NCI-H1417 treated with DMSO at 0.1 percent for 48 hours (cell line): ENCODE data around the gene LYPD6.
"Not testable (repeated sequence)": the region's sequence is repeated elsewhere in the genome, so short reads cannot be mapped to it uniquely, and the experiment has no call there.

Experiments
- DNase-seq: peaks from one replicate; lab custom pipeline; 2025; lab: John Stamatoyannopoulos, UW

Gene LYPD6

DNA sequence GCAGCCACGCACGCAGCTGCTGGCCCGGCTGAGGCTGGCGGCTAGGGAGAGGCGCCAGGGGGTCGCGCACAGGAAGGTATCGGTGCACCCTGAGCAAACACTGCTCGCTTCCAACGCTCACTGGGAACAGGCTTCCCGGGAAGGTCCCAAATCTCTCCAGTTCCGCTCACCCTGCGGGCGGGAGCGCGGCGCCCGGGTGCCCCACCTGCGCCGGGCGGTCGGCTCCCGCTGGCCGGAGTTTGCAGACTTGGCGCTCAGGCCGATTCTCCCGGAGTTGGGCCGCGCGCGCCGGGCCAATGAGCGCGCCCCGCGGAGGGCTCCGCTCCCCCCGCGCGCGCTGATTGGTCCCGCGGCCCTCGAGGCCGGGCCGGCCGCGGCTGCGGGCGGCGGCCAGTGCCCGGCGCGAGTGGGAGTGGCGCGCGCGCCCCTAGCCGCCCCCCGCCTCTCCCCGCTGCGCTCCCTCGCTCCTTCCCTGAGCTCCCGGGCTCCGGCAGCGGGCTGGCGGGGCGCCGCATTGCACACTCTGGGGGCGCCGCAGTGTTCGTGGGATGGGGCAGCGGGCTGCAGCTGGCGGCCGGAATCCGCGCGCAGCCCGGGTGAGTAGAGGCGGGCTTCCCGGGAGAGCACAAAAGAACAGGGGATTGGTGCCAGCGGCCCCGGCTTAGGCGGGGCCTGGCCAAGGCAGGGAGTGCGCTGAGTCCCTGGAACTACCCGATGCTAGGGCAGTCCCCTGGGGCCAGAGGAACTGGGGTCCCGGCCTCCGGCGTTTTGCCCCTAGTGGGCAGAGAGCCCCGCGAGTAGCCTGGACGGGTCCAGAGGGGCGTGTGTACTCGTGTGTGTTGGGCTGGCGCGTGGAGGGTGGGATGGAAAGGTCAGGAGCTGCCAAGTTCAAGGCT is at the start of gene LYPD6:
Gene LYPD6 (plus strand): TSS at position 461 of the 896 bp plus-strand sequence. CDS start 107,122 bp downstream, outside the sequence.
- DNase-seq = no peak

- no peak for DNase-seq
Observed at GRCh38 chr2:149281441-149281840, 48.9 kb upstream of the LYPD6 start.

DNA sequence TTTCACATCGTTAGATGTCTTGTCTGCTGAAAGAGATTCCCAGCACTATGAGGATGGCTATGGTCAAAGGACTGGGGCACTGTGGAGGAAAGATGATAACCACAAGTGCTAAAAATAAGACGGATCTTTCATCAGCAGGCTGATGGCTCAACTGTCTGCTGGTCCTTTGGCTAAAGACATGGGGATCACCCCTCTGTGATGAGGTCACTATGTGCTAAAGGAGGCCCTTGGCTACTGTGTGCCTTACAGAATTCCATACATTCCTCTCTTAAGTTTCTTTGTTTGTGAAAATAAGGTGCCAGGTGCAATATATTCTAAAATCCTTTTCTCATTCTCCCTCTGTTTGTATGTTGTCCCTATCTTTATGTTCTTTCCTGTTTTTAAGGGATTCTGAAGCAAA is 39.7 kb upstream of the LYPD6 start:
- no peak for DNase-seq

DNA sequence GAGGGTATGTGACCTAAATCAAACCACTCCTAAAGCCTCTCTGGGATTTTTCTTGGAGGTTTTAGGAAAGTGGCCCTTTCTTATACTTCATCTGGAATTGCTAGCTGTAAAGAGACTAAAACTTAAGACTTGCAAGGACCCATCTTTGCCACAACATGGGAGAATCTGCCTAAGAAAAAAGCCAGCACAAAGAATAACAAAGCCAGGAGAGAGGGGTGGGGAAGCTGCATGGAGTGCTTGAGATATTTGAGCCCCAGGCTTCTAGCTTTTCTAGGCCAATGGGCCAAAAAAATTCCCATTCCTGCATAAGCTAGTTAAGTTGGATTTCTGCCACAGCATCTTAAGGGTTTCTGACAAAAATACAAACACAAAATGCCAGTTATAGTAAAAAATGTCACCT is 38.5 kb upstream of the LYPD6 start:
- DNase-seq = no peak

- no peak for DNase-seq
Observed at GRCh38 chr2:149296031-149296430, 34.4 kb upstream of the LYPD6 start.

DNA sequence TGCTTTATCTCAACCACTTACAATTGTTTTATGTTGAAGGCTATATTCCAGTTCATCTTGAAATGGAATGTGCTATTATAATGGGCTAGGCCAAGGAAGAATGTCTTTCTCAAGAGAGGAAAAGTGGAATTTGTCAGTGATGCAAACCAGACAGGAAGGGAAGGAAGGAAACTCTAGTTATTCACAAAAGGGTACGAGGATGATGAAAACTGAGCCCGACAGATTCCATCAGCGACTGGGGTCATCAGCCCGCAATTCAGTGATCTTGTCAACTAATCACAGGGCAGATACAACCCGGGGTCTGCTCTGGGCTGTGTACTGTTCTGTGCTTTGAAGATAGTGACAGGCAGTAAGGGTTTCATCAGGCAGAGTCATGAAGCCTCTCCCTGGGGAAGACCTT is 23.4 kb upstream of the LYPD6 start:
- DNase-seq = no peak

DNA sequence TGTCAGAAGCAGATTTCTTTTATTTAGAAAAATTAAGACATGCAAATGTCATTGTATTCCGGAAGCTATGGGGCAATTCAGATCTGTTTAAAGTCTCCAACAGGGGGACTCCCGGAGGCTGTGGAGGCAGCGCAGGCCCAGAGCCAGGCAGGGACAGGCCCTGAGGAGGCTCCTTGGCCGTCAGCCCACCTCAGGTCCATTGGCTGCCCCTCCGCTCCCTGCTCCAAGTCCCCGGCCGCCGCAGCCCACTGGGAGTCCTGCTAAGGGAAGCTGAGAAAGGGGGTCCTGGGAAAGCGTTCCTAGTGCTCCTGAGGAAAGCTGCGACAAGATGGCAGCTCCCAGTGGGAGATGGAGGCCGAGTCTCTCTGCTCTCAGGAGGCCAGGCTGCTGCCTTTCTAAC is 20.0 kb upstream of the LYPD6 start:
- no peak for DNase-seq

GRCh38 chr2:149312039-149312438 is 18.3 kb upstream of the LYPD6 start:
- no peak for DNase-seq

GRCh38 chr2:149313512-149313972 is 16.8 kb upstream of the LYPD6 start:
- peak; percentile 76 for DNase-seq

- DNase-seq = no peak
Observed at GRCh38 chr2:149314687-149315086, 15.7 kb upstream of the LYPD6 start.

DNA sequence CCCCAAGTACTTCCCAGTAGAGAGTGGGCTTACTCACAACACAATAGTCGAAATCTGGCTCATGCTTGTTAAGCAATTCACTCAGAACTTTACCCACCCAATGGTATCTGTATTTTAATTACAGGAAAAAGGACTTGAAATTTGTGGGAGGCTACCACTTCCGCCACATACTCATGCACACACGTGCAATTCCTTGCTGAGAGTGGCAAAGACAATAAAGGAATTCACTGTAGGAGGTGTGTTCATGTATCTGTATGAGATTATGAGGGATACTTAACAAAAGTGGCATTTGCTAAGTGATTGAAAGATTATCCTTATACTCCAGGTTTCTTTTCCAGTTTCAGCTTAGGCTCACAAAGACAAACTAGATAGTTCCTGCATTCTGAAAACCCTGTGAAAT is 14.9 kb upstream of the LYPD6 start:
- DNase-seq = no peak

GRCh38 chr2:149318566-149318965 is 11.8 kb upstream of the LYPD6 start:
- not testable (repeated sequence) for DNase-seq

DNA sequence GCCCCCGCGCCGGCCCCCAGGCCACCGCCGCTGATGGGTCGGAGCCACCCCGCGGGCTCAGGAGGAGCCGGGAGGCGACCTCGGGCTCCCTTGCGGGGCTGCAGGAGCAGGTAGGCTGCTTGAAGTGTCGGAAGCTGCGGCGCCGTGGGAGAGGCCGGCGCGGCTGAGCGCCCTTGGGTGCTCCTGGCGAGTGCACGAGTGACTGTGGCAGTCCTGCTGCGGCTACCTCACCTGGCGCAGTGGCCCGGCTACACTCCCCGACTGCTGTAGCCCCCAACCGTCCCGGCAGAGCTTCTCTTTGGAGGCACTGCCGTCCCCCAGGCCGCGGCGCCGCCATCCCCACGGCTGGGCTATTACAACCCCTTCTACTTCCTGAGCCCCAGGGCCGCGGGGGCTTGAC is 10.0 kb upstream of the LYPD6 start:
- DNase-seq = no peak

DNA sequence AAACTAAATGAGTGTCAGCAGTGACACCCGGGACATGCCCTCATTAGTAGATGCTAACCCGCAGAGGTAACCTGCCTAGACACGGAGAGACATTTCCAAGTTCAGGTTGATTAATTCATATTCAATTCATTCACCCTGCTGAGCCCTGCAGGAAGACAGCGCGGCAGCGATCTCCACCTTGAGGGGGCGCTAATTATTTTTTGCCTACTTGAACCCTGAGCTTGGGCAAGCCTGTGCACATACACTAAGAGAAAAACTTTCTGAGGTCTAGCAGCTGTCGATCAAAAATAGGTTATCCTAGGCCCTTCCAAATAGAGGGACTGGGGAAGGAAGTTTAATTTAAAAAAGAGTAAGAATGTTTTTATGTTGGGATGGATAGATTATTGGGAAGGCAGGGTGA is 1.3 kb upstream of the LYPD6 start:
- no peak for DNase-seq

- no peak for DNase-seq
Observed at GRCh38 chr2:149329489-149330126, 779 bp upstream of the LYPD6 start.

DNA sequence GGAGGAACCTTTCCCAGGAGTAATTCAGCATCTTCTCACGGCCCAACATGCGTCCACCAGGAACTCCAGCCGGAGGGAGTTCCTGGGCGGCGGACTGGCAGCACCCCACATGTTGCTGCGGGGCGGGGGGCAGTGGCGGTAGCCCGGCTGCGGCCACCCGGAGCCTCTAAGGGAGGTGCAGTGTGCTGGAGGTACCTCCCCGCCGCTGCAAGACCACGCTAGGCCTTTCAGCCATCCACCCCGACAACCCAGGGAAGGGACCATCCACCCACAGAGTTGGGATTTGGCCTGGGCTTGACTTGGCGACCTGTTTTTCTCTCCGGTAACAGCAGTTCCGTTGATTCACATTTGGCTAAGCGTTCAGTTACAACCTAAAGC is 625 bp downstream of the LYPD6 start:
- DNase-seq = no peak

DNA sequence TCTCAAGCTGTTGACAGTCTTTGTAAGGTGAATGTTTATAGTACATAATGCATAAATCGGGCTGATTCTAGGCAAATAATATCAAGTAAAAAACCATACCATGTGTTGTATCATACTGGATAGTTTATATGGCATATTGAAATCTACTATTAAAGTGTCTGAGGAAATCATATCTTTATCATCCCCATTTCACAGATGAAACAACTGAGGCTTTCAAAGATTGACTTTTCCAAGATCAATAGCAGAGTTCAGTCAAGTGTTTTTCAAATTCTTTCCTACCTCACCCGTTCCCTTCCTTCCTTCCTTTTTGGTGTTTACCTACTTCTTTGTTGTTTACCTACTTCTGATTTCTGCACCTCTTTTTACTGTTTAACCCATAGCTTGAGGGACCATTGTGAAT is 2.0 kb downstream of the LYPD6 start:
- no peak for DNase-seq

DNA sequence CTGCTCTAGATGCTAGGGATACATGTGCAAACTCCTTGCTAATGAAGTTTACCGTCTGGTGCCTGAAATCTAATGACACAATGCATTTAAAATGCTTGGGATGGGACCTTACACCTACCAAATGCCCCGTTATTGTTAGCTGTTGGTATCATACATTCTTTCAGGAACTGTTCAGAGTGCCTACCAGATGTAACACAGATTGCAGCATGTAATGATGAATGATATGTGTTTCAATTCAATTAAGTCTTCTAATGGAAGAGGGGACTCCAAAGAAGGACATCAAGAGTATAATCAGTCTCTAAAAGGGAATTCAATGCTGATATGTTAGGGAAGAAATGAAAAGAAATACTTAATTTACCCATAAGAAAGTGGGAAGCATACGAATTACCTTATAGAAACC is 3.2 kb downstream of the LYPD6 start:
- DNase-seq = no peak

GRCh38 chr2:149334156-149334555 is 3.8 kb downstream of the LYPD6 start:
- no peak for DNase-seq

- no peak for DNase-seq
Observed at GRCh38 chr2:149339324-149339723, 8.9 kb downstream of the LYPD6 start.

DNA sequence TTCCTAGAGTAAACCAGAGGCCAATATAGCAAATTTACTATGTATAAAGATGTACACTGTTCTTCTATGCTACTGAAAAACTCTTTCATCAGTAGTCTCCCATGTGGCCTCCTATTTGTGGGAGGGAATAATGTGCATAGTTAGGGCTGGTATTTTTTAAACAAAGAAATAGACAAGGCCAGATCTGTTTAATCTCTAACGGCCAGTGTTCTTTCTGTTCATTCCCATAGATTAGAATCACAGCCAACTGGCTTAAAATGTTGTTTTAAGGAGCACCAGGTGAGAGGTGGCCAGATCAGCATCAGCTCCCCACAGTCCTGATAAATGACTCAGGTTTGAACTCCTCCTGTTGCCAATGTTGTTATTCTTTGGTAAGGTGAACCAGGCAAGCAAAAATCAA is 12.1 kb downstream of the LYPD6 start:
- no peak for DNase-seq

DNA sequence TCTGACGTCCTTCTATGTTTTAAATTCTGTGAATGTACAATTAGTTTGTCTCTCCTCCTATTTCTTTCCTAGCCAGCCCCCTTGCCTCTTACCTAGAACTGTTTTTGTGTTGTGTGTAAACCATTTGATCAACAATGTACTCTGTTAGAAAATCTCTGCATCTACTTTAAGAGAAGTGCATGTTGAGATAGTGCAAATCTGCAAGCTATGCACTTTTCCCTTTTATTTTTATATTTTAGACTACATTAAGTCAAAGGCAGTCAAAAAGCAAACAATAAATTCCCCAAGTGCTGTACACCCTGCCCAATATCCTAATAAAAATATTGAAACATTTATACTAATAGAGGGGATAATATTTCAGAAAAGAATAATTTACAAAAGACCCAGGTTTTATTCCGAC is 13.7 kb downstream of the LYPD6 start:
- DNase-seq = no peak

GRCh38 chr2:149346272-149346671 is 15.9 kb downstream of the LYPD6 start:
- no peak for DNase-seq

DNA sequence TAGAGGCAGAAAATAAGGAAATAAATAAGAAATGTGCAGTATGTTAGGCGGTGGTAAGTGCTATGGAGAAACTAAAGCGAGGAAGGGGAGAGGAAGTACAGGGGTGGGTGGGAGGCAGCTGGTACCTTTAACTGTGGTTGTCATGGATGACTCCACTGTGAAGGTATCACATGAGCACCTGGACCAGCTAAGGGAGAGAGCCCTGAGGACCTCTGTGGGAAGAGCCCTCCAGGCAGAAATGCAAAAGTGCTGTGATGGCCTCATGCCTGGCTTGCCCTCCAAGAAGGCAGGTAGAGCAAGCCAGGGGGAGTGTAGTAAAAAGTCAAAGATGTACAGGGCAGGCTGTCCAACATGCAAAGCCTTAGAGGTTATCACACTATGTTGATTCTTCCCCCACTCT is 17.9 kb downstream of the LYPD6 start:
- DNase-seq = no peak
